GM03348 (cell line): ENCODE results near the gene LIMK1.
"Not testable (repeated sequence)": the region's sequence is repeated elsewhere in the genome, so short reads cannot be mapped to it uniquely, and the experiment has no call there.

Experiments used
- DNase-seq: peaks from one replicate; pipeline ENCODE4 v3.0.0; 2012; ENCODE audit warnings: low spot score

LIMK1 gene

DNA sequence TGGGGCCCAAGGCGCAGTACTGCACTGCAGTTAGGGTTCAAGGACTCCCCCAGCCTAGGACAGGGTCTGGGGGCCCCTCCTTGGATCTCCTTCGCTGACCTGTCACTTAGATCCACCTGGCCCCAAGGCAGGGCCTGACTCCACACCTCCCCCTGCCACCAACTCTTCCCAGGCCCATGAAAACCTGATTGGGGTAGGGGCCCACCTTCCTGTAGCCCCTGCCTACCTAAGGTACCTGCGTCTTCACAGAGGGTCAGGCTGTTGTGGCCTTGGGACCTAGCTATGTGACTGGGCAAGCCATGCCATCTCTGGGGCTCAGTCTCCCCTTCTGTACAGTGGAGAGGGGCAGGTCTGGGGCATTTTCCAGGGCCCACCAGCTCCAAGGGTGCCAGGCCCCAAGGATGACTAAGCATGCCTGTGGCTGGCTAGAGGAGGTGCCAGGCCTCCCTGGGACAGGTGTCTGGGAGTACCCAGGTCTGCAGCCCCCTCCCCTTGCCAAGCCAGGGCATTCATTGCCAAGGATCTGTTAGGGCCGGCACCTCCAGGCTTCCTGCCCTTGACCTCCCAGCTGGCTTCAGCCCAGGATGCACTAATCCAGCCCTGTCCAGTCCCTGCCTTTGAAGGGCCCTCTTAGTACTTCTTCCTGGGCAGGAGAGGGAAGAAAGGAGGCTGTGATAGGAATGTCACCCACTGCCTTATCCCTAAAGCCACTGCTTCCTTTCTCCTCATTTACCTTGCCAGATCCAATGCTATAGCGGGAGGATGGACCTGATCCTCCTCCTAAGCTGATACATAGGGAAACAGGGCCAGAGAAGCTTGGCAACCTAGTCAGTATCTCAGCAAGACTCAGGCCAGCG lies 1.3 kb downstream of the LIMK1 start:
- no peak for DNase-seq

- DNase-seq = no peak
These were observed 4.3 kb downstream of the LIMK1 start for GRCh38 chr7:74087791-74088453.

- no peak for DNase-seq
These were observed 8.8 kb downstream of the LIMK1 start for GRCh38 chr7:74092321-74092963.

DNA sequence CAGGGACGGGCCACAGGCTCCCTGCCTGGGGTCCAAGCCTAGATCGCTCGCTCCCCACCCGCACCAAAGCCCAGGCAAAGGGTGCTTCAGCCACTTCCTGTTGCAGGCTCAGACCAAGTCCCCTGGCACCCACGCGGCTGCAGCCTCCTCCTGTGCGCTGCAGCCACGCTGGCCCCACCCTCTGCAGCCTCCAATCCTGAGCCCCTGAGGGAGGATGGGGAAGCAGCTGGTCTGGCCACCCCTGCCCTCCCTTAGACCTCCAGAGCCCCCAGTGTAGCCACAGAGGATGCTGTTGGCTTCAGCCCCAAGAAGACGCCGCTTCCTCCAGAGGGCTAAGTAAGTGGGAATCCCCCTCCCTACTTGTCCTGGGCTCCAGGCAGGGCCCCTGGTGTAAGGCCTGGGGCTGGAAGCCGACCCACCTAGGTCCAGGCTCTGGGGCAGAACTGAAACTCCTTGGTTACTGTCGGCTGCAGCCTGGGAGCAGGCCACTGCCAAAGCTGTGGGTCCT lies 9.4 kb downstream of the LIMK1 start:
- DNase-seq = peak; percentile 43

DNA sequence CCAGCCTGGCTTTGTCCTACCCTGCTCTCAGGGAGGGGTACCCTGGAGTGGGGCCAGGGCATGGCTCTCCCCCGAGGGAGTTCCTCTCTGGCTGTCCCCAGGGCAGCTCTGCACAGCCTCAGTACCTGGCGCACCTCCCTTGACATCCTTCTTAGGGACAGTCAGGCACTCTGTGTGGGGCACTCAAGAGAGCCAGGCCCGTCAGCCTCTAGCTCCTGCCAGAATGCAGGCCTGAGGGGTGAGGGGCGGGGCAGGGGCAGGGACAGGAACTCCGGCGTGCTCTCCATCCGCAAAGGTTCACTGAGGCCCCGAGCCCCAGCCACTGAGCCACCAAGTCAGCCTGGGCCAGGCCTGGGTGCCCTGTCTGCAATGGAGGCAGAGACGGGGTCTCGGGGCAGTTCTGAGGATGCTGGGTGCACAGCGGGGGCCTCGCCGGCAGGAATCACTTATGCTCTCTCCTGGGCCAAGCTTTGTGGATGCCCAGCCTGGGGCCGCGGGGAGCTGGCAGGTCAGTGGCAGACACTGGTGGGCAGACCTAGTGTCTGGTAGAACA lies 10.1 kb downstream of the LIMK1 start:
- DNase-seq = no peak

DNA sequence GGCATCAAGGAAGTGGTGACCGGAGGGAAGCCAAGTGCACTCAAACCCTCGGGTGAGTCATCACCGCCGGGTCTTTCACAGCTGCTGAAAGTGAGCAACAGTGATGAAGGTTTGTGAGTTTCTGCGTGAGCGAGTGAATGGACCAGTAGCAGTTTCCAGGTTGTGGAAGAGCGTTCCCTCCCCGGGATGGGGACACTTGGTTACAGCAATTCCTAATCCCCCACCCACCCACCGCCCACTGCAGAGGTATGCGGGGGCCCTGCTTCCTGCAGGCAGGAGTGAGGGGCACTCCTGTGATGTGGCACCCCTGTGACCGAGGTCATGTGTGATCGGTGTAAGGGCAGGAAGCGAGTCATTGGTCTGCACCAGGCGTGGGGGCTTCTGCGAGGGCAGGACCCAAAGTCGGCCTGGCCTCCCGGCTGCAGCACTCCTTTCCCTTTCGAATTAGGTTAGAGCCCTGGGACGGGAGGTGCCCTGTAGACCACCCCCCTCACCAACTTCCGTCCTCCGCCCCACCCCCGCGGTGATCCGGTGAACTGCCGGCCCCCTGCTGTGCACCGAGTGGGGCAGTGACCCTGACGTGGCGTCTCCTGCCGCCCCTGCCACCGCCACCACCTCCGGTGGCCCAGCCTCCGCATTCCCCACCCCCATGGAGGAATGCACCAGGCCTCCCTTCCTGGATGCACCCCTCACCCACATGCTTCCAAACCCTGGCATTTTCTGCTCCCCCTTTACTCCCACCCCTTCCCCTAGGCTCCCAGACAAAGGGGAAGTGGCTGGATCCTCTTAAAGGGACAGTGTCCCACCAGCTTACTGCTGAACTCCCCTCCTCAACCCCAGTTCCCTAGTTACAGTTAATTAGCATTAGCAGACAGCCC lies 10.9 kb downstream of the LIMK1 start:
- DNase-seq = peak; percentile 94

- no peak for DNase-seq
These were observed 11.5 kb downstream of the LIMK1 start for GRCh38 chr7:74095135-74095534.

GRCh38 chr7:74097937-74098614 lies 14.5 kb downstream of the LIMK1 start:
- DNase-seq = peak; percentile 94

GRCh38 chr7:74099031-74099430 lies 15.4 kb downstream of the LIMK1 start:
- no peak for DNase-seq

DNA sequence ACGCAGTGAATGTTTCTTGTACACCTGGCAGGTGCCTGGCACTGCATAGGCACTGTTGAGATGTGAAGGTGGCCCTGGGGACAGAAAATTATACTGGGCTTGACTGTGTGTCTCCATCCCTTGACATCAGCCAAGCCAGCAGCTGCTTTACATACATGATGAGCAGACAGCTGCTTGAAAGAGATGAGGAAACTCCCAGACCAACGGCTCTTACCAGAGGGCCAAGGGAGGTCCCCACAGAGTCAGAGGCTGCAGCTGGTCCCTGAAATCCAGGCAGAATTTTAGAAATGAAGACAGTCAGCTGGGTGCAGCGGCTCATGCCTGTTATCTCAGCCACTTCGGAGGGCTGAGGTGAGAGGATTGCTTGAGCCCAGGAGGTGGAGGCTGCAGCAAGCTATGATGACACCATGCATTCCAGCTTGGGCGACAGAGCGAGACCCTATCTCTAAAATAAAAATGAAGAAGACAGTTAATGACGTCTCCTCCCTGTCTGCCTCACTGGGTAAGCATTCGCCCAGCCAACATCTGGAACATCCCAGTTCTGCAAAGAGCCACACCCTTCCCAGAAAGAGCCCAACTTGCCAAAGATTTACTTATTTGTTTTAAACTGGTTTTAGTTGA lies 17.6 kb downstream of the LIMK1 start:
- peak; percentile 70 for DNase-seq

DNA sequence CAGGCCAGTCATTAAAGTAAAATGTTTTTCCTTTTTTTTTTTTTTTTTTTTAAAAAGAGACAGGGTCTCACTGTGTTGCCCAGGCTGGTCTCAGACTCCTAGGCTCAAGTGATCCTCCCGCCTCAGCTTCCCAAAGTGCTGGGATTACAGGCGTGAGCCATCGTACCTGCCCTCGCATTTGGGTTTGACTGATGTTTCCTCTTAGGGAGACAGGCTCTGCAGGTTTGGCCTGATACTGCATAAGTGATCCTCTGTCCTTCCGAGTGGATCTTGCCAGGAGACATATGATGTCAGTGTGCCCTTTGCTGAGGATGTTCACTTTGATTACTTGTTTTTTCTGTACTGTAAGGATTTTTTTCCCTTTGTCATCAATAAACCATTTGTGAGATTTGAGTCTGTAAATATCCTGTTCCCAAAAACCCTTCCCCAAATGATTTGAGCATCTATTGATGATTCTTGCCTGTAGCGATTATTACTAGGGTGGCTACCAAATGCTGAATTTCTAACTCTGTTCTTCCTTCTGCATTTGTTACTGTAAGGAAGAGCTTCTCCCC lies 19.7 kb downstream of the LIMK1 start:
- no peak for DNase-seq

GRCh38 chr7:74104702-74105101 lies 21.1 kb downstream of the LIMK1 start:
- no peak for DNase-seq

GRCh38 chr7:74105992-74106391 lies 22.4 kb downstream of the LIMK1 start:
- DNase-seq = no peak

GRCh38 chr7:74106846-74107245 lies 23.2 kb downstream of the LIMK1 start:
- DNase-seq = no peak

- DNase-seq = no peak
These were observed 31.7 kb downstream of the LIMK1 start for GRCh38 chr7:74115326-74115725.

DNA sequence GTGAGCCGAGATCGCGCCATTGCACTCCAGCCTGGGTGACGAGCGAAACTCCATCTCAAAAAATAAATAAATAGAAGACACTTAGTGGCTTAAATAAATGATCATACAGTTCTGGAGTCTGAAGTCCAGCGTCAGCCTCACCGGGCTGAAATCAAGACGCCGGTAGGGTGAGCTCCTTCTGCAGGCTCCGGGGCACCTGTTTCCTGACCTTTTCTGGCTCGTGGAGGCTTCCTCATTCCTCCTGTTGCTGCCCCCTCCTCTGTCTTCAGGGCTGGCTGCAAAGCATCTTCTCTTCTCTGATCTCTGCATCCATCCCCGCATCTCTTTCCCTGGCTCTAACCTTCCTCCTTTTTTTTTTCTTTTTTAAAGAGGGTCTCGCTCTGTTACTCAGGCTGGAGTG lies 32.8 kb downstream of the LIMK1 start:
- DNase-seq = no peak

GRCh38 chr7:74119831-74120230 lies 36.2 kb downstream of the LIMK1 start:
- DNase-seq = no peak

- no peak for DNase-seq
These were observed 38.0 kb downstream of the LIMK1 start for GRCh38 chr7:74121401-74122249.

DNA sequence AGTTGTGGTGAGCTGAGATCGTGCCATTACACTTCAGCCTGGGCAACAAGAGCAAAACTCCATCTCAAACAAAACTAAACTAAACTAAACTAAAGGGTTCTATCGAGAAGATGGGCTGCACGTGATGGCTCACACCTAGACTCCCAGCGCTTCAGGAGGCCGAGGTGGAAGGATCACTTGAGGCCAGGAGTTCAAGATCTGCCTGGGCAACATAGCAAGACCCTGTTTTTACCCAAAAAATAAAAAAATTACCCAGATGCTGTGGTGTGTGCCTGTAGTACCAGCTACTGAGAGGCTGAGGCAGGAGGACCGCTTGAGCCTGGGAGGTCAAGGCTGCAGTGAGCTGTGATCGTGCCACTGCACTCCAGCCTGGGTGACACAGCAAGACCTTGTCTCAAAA lies 40.3 kb downstream of the LIMK1 start:
- DNase-seq = not testable (repeated sequence)
